ENCODE data around the gene RTL5. TPM values are rescaled to one million over a fixed set of nuclear protein-coding genes. Genes with fewer than 3 reads are reported as not detected.

The RTL5 gene
- total RNA-seq, 1 experiment from 2014 or later: 2.5 TPM

DNA sequence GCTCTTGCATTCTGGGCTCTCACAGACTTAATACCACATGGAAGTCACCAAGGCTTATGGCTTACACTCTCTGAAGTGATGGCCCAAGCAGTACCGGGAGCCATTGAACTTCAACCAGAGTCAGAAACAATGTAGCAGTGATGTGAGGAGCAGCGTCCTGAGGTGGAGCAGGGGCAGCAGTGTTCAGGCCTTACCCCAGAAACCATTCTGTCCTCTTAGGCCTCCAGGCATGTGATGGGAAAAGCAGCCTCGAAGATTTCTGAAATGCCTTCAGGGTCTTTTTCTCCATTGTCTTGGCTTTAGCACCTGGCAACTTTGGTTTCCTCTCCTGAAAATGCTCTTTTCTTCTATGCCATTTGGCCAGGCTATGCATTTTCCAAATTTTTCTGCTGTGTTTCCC lies 27.1 kb upstream of the RTL5 start:
- Mint-ChIP-seq H3K36me3 (ENCODE audit: insufficient read depth, unreplicated experiment) (no peaks in the 10 kb centered on the region), H3K4me1 (ENCODE audit: low read depth, unreplicated experiment) (no peaks in the 10 kb centered on the region), H3K9me3 (ENCODE audit: unreplicated experiment) (peaks cover 10% of the 10 kb centered on the region), H3K4me3 (ENCODE audit: unreplicated experiment) (no peak overlapping the region), H3K27ac (ENCODE audit: unreplicated experiment) (no peak overlapping the region), H3K27me3 (ENCODE audit: insufficient read depth, unreplicated experiment) (peaks cover 2% of the 10 kb centered on the region)
- no TSS peak for BruUV-seq (replicated peaks)
- H3K27me3 ChIP-seq (replicated peaks; ENCODE audit: control insufficient read depth, insufficient read depth, low read length): no peaks in the 10 kb centered on the region
- no peaks in the 10 kb centered on the region for H3K36me3 ChIP-seq (ENCODE audit: control insufficient read depth, insufficient read depth, low read length)
- CTCF ChIA-PET: no interaction called here
- POLR2A ChIA-PET: no interaction called here
- TF ChIP-seq, protein P1, sequence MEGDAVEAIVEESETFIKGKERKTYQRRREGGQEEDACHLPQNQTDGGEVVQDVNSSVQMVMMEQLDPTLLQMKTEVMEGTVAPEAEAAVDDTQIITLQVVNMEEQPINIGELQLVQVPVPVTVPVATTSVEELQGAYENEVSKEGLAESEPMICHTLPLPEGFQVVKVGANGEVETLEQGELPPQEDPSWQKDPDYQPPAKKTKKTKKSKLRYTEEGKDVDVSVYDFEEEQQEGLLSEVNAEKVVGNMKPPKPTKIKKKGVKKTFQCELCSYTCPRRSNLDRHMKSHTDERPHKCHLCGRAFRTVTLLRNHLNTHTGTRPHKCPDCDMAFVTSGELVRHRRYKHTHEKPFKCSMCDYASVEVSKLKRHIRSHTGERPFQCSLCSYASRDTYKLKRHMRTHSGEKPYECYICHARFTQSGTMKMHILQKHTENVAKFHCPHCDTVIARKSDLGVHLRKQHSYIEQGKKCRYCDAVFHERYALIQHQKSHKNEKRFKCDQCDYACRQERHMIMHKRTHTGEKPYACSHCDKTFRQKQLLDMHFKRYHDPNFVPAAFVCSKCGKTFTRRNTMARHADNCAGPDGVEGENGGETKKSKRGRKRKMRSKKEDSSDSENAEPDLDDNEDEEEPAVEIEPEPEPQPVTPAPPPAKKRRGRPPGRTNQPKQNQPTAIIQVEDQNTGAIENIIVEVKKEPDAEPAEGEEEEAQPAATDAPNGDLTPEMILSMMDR (IDR thresholded peaks at IDR 0.05; ENCODE audit: insufficient read depth in 1 of 2, low read depth in 1 of 2, low read length in 1 of 2, severe bottlenecking in 1 of 2, unreplicated experiment in 1 of 2): no peak
- H3K4me3 ChIP-seq (ENCODE audit: low read depth, low read length): no peak overlapping the region
- no peaks in the 10 kb centered on the region for H3K9me3 ChIP-seq
- no peaks in the 10 kb centered on the region for H3K4me1 ChIP-seq
- no peak for DNase-seq
- intact Hi-C loops (cut with micrococcal nuclease; ENCODE audit: unreplicated experiment): no loop called here

DNA sequence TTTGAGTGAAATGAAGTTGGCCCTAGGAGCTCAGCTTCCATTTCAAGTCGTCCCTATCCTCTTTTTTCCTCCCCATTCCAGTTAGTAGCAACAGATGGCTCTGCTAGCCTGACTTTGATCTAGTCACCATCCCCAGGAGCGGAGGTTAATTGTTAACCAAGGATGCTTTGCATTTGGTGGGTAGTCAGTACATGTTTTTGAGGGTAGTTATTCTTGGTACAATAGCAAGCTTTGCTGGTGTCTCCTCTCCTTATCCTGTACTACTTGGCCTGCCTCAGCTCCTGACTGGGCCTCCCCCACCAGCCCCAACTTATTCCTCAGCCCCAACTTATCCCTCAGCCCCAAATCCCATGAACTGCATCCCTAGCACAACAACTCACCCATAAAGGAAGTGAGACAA lies 14.8 kb upstream of the RTL5 start:
- ChIA-PET POLR2A (no interaction called here), CTCF (no interaction called here)
- no peak overlapping the region for H3K4me3 Mint-ChIP-seq (ENCODE audit: unreplicated experiment)
- H3K4me1 ChIP-seq: no peaks in the 10 kb centered on the region
- no peak overlapping the region for H3K27ac Mint-ChIP-seq (ENCODE audit: unreplicated experiment)
- BruUV-seq (replicated peaks): no TSS peak
- H3K36me3 ChIP-seq (ENCODE audit: control insufficient read depth, insufficient read depth, low read length): no peaks in the 10 kb centered on the region
- H3K27me3 ChIP-seq (replicated peaks; ENCODE audit: control insufficient read depth, insufficient read depth, low read length): no peaks in the 10 kb centered on the region
- no peaks in the 10 kb centered on the region for H3K36me3 Mint-ChIP-seq (ENCODE audit: insufficient read depth, unreplicated experiment)
- H3K9me3 Mint-ChIP-seq (ENCODE audit: unreplicated experiment): no peaks in the 10 kb centered on the region
- intact Hi-C loops (cut with micrococcal nuclease; ENCODE audit: unreplicated experiment): no loop called here
- TF ChIP-seq, protein P1 (IDR thresholded peaks at IDR 0.05; ENCODE audit: insufficient read depth in 1 of 2, low read depth in 1 of 2, low read length in 1 of 2, severe bottlenecking in 1 of 2, unreplicated experiment in 1 of 2): no peak
- no peak overlapping the region for H3K4me3 ChIP-seq (ENCODE audit: low read depth, low read length)
- H3K9me3 ChIP-seq: no peaks in the 10 kb centered on the region
- H3K4me1 Mint-ChIP-seq (ENCODE audit: low read depth, unreplicated experiment): no peaks in the 10 kb centered on the region
- no peak for DNase-seq
- peaks cover 2% of the 10 kb centered on the region for H3K27me3 Mint-ChIP-seq (ENCODE audit: insufficient read depth, unreplicated experiment)

GRCh38 chrX:72145181-72145580 lies 13.5 kb upstream of the RTL5 start:
- H3K9me3 ChIP-seq: no peaks in the 10 kb centered on the region
- ChIA-PET CTCF (no interaction called here), POLR2A (no interaction called here)
- no peak overlapping the region for H3K4me3 Mint-ChIP-seq (ENCODE audit: unreplicated experiment)
- H3K27ac Mint-ChIP-seq (ENCODE audit: unreplicated experiment): no peak overlapping the region
- BruUV-seq (replicated peaks): no TSS peak
- no peaks in the 10 kb centered on the region for H3K27me3 ChIP-seq (replicated peaks; ENCODE audit: control insufficient read depth, insufficient read depth, low read length)
- H3K4me1 Mint-ChIP-seq (ENCODE audit: low read depth, unreplicated experiment): no peaks in the 10 kb centered on the region
- H3K27me3 Mint-ChIP-seq (ENCODE audit: insufficient read depth, unreplicated experiment): no peaks in the 10 kb centered on the region
- TF ChIP-seq, protein P1 (IDR thresholded peaks at IDR 0.05; ENCODE audit: insufficient read depth in 1 of 2, low read depth in 1 of 2, low read length in 1 of 2, severe bottlenecking in 1 of 2, unreplicated experiment in 1 of 2): no peak
- H3K4me1 ChIP-seq: no peaks in the 10 kb centered on the region
- no peaks in the 10 kb centered on the region for H3K36me3 Mint-ChIP-seq (ENCODE audit: insufficient read depth, unreplicated experiment)
- H3K4me3 ChIP-seq (ENCODE audit: low read depth, low read length): no peak overlapping the region
- intact Hi-C loops (cut with micrococcal nuclease; ENCODE audit: unreplicated experiment): no loop called here
- no peaks in the 10 kb centered on the region for H3K36me3 ChIP-seq (ENCODE audit: control insufficient read depth, insufficient read depth, low read length)
- DNase-seq: no peak
- H3K9me3 Mint-ChIP-seq (ENCODE audit: unreplicated experiment): no peaks in the 10 kb centered on the region
